GM12891 (cell line): ENCODE data around the gene CSNK2A1.

ENCODE experiments used
- PAX5 ChIP-seq: IDR thresholded peaks from 2 replicates; pipeline ENCODE4 v1.6.1; 2011; ENCODE audit warnings: low read length, moderate library complexity, mild to moderate bottlenecking; ENCODE audit not compliant: insufficient read depth, severe bottlenecking
- POLR2A ChIP-seq: IDR thresholded peaks from 2 replicates; pipeline ENCODE4 v1.6.1; 2011; ENCODE audit warnings: low read depth, low read length, control low read depth
- POLR2AphosphoS5 ChIP-seq: IDR thresholded peaks from 2 replicates; pipeline ENCODE4 v1.6.1; 2011; ENCODE audit warnings: low read depth, low read length, control low read depth

GRCh38 chr20:536426-537010 is 7.1 kb downstream of the CSNK2A1 start:
- no peak for TF ChIP-seq POLR2A
- TF ChIP-seq POLR2AphosphoS5: no peak
- TF ChIP-seq PAX5: no peak
